ENCODE data around the gene C13orf46.

C13orf46 gene

GRCh38 chr13:113952983-113953520 lies 20.8 kb downstream of the C13orf46 start:
- DNase-seq, result no peak

GRCh38 chr13:113952151-113952982 lies 21.5 kb downstream of the C13orf46 start:
- no peak for DNase-seq

GRCh38 chr13:113951246-113951999 lies 22.5 kb downstream of the C13orf46 start:
- no peak for DNase-seq

GRCh38 chr13:113950451-113951245 lies 23.2 kb downstream of the C13orf46 start:
- DNase-seq, result no peak

- no peak for DNase-seq
These were observed 24.3 kb downstream of the C13orf46 start for GRCh38 chr13:113949546-113949945.

GRCh38 chr13:113948034-113948742 lies 25.7 kb downstream of the C13orf46 start:
- DNase-seq, result no peak

GRCh38 chr13:113947311-113948033 lies 26.4 kb downstream of the C13orf46 start:
- DNase-seq, result no peak

GRCh38 chr13:113946409-113947181 lies 27.3 kb downstream of the C13orf46 start:
- no peak for DNase-seq

- DNase-seq, result no peak
These were observed 27.9 kb downstream of the C13orf46 start for GRCh38 chr13:113945857-113946408.

- DNase-seq, result no peak
These were observed 29.9 kb downstream of the C13orf46 start for GRCh38 chr13:113943821-113944565.

- no peak for DNase-seq
These were observed 31.2 kb downstream of the C13orf46 start for GRCh38 chr13:113942591-113943103.

- peak; percentile 93 for DNase-seq
These were observed 32.2 kb downstream of the C13orf46 start for GRCh38 chr13:113941571-113942191.

- DNase-seq, result no peak
These were observed 34.0 kb downstream of the C13orf46 start for GRCh38 chr13:113939944-113940297.

- DNase-seq, result no peak
These were observed 34.5 kb downstream of the C13orf46 start for GRCh38 chr13:113939129-113939943.

GRCh38 chr13:113938716-113939115 lies 35.2 kb downstream of the C13orf46 start:
- no peak for DNase-seq

- no peak for DNase-seq
These were observed 35.6 kb downstream of the C13orf46 start for GRCh38 chr13:113938246-113938645.

GRCh38 chr13:113937527-113938180 lies 36.2 kb downstream of the C13orf46 start:
- no peak for DNase-seq

GRCh38 chr13:113937073-113937472 lies 36.8 kb downstream of the C13orf46 start:
- DNase-seq, result no peak
